Left lung (tissue), 10 donors: ENCODE results near the gene TMEM123. TPM values are rescaled to one million over a fixed set of nuclear protein-coding genes. Genes with fewer than 3 reads are reported as not detected.

Source experiments
- ATAC-seq: fragments of 200-7000 bp; cut with Tn5 transposase; one replicate; pipeline ENCODE4 v1.9.1; 2020; ENCODE audit warnings: moderate library complexity
- DNase-seq, 4 donors: peaks; one replicate each; pipeline ENCODE4 v3.0.0-alpha.2; 2013 to 2020
- H3K27ac ChIP-seq, 2 donors: fragments of 200-600 bp; sonication (generic) in 1 of 2; one replicate each; pipeline versions ENCODE4 v1.5.0 to v1.8.0; 2020 to 2021
- H3K27me3 ChIP-seq, 2 donors: fragments of 200-600 bp; sonication (generic) in 1 of 2; one replicate each; pipeline versions ENCODE4 v1.5.0 to v1.8.0; 2020 to 2021
- H3K36me3 ChIP-seq, 2 donors: fragments of 200-600 bp; sonication (generic) in 1 of 2; one replicate each; pipeline versions ENCODE4 v1.5.0 to v1.8.0; 2020 to 2021
- H3K4me1 ChIP-seq, 2 donors: fragments of 200-600 bp; one replicate each; pipeline ENCODE4 v1.8.0; 2021
- H3K4me3 ChIP-seq, 2 donors: fragments of 200-600 bp; sonication (generic) in 1 of 2; one replicate each; pipeline versions ENCODE4 v1.5.0 to v1.8.0; 2020 to 2021; ENCODE audit warnings: mild to moderate bottlenecking in 1 of 2
- H3K9me3 ChIP-seq, 2 donors: fragments of 200-600 bp; sonication (generic) in 1 of 2; one replicate each; pipeline versions ENCODE4 v1.5.0 to v1.8.0; 2020 to 2021
- intact Hi-C, 2 donors: fragments of 100-400 bp; cut with DNase I; formaldehyde crosslinking; loops; one replicate each; pipeline versions ENCODE4 v1.11.2 to v1.14.2; 2022
- polyA plus RNA-seq, 6 donors: library from polyadenylated mRNA; unstranded; fragments of 120-200 nt; gene quantifications; one replicate each; pipeline ENCODE4 v1.2.1, GENCODE V29; 2013; ENCODE audit not compliant: insufficient read length in 6 of 6
- total RNA-seq, 2 donors: library from RNA; stranded (reverse); fragmentation: NEBNext Ultra II Directional; extraction: Animal tissue kit (Norgen Biotek cat#: 25700); gene quantifications; one replicate each; pipeline ENCODE4 v1.2.1, GENCODE V29; 2021
- TF ChIP-seq, protein P1 (sequence below), 2 donors: fragments of 200-600 bp; sonication (generic) in 1 of 2; IDR thresholded peaks; one replicate each; pipeline versions ENCODE4 v1.5.0 to v1.8.0; 2021; ENCODE audit warnings: antibody characterized with exemption in 2 of 2
- donor health status: DM: no; HTN: yes; CAD: no.
- donor health status: DM: no; HTN: no; CAD: no.

The TMEM123 gene
- total and polyA plus RNA-seq, 8 donors, result 127 to 351 (median 260) TPM

DNA sequence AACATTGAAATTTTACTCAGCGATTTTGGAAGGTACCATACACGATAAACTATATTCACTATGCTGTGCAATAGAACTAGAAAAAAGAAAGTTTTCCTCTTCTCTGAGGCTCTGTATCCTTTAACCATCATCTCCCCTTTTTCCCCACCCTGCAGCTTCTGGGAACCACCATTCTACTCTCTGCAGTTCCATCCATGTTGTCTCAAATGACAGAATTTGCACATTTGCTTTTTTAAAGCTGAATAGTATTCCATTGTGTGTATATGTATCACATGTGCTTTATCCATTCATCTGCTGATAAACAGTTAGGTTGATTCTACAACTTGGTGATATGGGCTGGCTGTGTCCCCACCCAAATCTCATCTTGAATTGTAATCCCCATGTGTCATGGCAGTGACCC is 21.2 kb downstream of the TMEM123 start:
- ATAC-seq (no peak), DNase-seq (no peak)
- no peak overlapping the region for H3K27ac ChIP-seq
- TF ChIP-seq, protein P1, sequence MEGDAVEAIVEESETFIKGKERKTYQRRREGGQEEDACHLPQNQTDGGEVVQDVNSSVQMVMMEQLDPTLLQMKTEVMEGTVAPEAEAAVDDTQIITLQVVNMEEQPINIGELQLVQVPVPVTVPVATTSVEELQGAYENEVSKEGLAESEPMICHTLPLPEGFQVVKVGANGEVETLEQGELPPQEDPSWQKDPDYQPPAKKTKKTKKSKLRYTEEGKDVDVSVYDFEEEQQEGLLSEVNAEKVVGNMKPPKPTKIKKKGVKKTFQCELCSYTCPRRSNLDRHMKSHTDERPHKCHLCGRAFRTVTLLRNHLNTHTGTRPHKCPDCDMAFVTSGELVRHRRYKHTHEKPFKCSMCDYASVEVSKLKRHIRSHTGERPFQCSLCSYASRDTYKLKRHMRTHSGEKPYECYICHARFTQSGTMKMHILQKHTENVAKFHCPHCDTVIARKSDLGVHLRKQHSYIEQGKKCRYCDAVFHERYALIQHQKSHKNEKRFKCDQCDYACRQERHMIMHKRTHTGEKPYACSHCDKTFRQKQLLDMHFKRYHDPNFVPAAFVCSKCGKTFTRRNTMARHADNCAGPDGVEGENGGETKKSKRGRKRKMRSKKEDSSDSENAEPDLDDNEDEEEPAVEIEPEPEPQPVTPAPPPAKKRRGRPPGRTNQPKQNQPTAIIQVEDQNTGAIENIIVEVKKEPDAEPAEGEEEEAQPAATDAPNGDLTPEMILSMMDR (IDR thresholded peaks at IDR 0.05), result no peak
- peaks cover 5 to 37% of the 10 kb centered on the region in 2 donors for H3K4me1 ChIP-seq
- H3K36me3 ChIP-seq, result peaks cover 0 to 7% of the 10 kb centered on the region in 2 donors
- no peaks in the 10 kb centered on the region for H3K27me3 ChIP-seq
- H3K9me3 ChIP-seq, result no peaks in the 10 kb centered on the region
- intact Hi-C loops, result no loop called here
- no peak overlapping the region for H3K4me3 ChIP-seq

DNA sequence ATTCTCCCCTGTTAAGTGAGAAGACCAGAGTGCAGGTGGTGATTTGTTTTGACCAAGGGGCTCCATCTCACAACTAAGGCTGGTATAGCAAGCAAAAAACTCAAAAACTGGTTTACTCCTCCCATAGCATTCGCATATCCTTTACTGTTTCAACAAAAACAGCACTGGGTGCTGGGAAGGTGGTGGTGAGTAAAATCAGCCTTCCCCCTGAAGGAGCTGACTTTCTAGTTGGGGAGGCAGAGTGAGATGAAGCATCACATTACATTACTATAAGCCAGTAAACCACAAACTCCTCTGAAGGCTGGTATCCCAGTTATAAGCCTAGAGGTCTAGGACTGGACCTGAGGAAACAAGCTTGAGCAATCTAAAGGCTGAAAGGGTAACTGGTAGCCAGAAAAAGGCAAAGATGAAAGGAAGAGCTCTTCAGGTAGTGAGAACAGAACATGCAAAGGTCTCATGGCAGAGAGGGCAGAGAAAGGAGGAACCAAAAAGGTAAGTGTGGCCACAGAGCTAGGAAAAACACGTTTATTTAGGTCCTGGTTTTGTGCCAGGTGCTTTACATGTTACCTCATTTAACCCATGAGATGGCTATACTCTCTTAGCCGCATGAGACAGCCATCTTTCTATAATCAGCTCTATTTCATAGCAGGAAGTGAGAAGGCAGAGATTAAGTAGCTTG is 22.3 kb downstream of the TMEM123 start:
- ATAC-seq (no peak), DNase-seq (no peak)
- Histone ChIP-seq H3K27me3 (no peaks in the 10 kb centered on the region), H3K27ac (no peak overlapping the region), H3K4me1 (peaks cover 5 to 39% of the 10 kb centered on the region in 2 donors), H3K4me3 (no peak overlapping the region), H3K36me3 (peaks cover 0 to 7% of the 10 kb centered on the region in 2 donors), H3K9me3 (no peaks in the 10 kb centered on the region)
- TF ChIP-seq, protein P1 (IDR thresholded peaks at IDR 0.05), result no peak
- intact Hi-C loops, result no loop called here

DNA sequence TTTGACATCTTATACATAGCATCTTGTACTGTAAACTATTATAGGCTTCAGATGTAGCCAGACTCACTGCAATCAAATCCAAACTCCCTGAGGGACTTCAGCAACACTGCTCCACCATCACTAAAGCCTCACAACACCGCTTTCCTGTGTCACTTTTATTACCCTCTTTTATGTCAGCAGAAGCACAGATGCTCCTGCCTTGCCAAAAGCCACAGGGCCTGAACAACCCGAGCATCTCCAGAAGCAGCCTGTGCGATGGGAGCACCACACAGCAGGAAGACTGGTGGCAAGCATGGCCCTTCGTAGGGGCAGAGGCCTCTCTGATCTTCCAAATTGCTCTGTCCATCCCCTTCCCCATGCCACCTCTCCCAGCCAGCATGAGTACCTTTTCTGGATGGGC is 22.9 kb downstream of the TMEM123 start:
- DNase-seq (no peak), ATAC-seq (no peak)
- intact Hi-C loops, result no loop called here
- peaks cover 0 to 7% of the 10 kb centered on the region in 2 donors for H3K36me3 ChIP-seq
- H3K4me1 ChIP-seq, result peaks cover 5 to 39% of the 10 kb centered on the region in 2 donors
- H3K27me3 ChIP-seq, result no peaks in the 10 kb centered on the region
- H3K4me3 ChIP-seq, result no peak overlapping the region
- no peaks in the 10 kb centered on the region for H3K9me3 ChIP-seq
- no peak overlapping the region for H3K27ac ChIP-seq
- TF ChIP-seq, protein P1 (IDR thresholded peaks at IDR 0.05), result no peak

DNA sequence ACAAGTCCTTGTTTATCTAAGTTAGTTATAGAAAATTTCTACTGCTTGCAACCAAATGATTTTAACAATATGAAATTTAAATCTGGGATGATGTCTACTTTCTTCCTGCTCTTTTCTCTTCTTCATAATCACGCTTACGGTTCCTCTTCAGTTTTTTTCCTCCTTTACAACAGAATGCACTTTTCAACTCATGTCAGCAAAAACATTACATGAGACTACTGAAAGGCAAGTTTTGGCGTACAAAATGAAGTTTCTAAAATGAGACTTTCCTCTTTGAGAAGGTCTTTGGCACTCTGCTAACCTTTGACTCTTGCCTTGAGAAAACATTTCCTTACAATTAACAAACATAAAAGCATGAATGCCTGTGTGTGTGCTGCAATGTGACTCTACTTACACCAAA is 23.3 kb downstream of the TMEM123 start:
- H3K9me3 ChIP-seq, result no peaks in the 10 kb centered on the region
- intact Hi-C loops, result no loop called here
- no peak overlapping the region for H3K4me3 ChIP-seq
- H3K27me3 ChIP-seq, result no peaks in the 10 kb centered on the region
- peaks cover 5 to 39% of the 10 kb centered on the region in 2 donors for H3K4me1 ChIP-seq
- H3K36me3 ChIP-seq, result peaks cover 0 to 7% of the 10 kb centered on the region in 2 donors
- TF ChIP-seq, protein P1 (IDR thresholded peaks at IDR 0.05), result no peak
- ATAC-seq (no peak), DNase-seq (no peak)
- H3K27ac ChIP-seq, result no peak overlapping the region

DNA sequence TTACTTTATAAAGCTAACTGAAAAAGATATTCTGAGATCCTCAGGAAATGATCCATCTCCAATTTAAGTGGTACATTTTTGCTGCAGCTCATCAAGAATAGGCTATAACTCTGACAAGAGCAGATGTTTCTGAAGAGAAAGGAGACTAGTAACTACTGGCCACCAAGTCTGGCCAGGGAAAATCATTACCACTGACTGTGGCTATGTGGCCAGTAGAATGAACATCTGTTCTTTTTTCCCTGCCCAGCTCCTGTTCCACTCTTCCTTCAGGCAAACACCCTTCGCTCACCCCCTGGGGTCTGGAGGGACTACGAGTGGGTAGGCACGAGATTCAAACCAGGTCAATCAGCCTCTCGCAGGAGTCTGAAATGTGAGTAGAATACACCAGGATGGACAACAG is 23.9 kb downstream of the TMEM123 start:
- no peak for ATAC-seq
- intact Hi-C loops, result no loop called here
- Histone ChIP-seq H3K36me3 (peaks cover 0 to 7% of the 10 kb centered on the region in 2 donors), H3K27ac (no peak overlapping the region), H3K4me1 (peaks cover 5 to 39% of the 10 kb centered on the region in 2 donors), H3K27me3 (no peaks in the 10 kb centered on the region), H3K9me3 (no peaks in the 10 kb centered on the region), H3K4me3 (no peak overlapping the region)
- TF ChIP-seq, protein P1 (IDR thresholded peaks at IDR 0.05), result no peak
- DNase-seq, result no peak
